H1 (cell line): Measurements from ENCODE around the gene PEX16. TPM values are rescaled to one million over a fixed set of nuclear protein-coding genes. Genes with fewer than 3 reads are reported as not detected.

Experiments used
- CTCF ChIA-PET: fragments of 300-600 bp; sonication (Branson Sonifier 250); formaldehyde crosslinking; loops from one replicate; lab custom pipeline; 2021; ENCODE audit not compliant: partially characterized antibody; lab: Charles Lee
- POLR2A ChIA-PET: fragments of 300-600 bp; sonication (Branson Sonifier 250); formaldehyde crosslinking; loops from one replicate; lab custom pipeline; 2021; ENCODE audit warnings: inconsistent platforms; ENCODE audit not compliant: partially characterized antibody; lab: Charles Lee
- DNase-seq, 2 experiments: peaks; one replicate each; pipeline versions ENCODE4 v3.0.0 to v3.0.0-alpha.2; 2010 to 2022; ENCODE audit warnings: low spot score in 2 of 2, low read depth in 1 of 2, mixed read lengths in 1 of 2
- FAIRE-seq: peaks from 2 replicates; lab custom pipeline; 2011; peaks lifted over from hg19 to GRCh38; lab: Jason Lieb, UNC
- H2AFZ ChIP-seq: 2 replicates; pipeline ENCODE4 v1.8.1; 2012; ENCODE audit warnings: low read length, inconsistent platforms
- H2AK5ac ChIP-seq: 2 replicates; pipeline ENCODE4 v1.6.1; 2013; ENCODE audit warnings: low read depth, low read length
- H2BK120ac ChIP-seq: replicated peaks from 2 replicates; pipeline ENCODE3; 2013; ENCODE audit warnings: low read depth, low read length, inconsistent platforms
- H2BK12ac ChIP-seq: 2 replicates; pipeline ENCODE4 v1.6.1; 2013; ENCODE audit warnings: low read depth, low read length
- H2BK15ac ChIP-seq: 2 replicates; pipeline ENCODE4 v1.6.1; 2013; ENCODE audit warnings: low read length
- H2BK20ac ChIP-seq: 2 replicates; pipeline ENCODE4 v1.6.1; 2013; ENCODE audit warnings: low read length
- H2BK5ac ChIP-seq: 2 replicates; pipeline ENCODE4 v1.6.1; 2013; ENCODE audit warnings: low read depth, low read length
- H3K14ac ChIP-seq: 2 replicates; pipeline ENCODE4 v1.6.1; 2013; ENCODE audit warnings: inconsistent platforms; ENCODE audit not compliant: insufficient read length
- H3K18ac ChIP-seq: 2 replicates; pipeline ENCODE4 v1.6.1; 2013; ENCODE audit warnings: low read length; ENCODE audit errors: extremely low read depth
- H3K23ac ChIP-seq: 2 replicates; pipeline ENCODE4 v1.6.1; 2013; ENCODE audit warnings: inconsistent platforms; ENCODE audit not compliant: insufficient read length
- H3K23me2 ChIP-seq: 2 replicates; pipeline ENCODE4 v1.6.1; 2013; ENCODE audit warnings: low read depth, low read length
- H3K27ac ChIP-seq: 2 replicates; pipeline ENCODE4 v1.6.1; 2011; ENCODE audit warnings: low read depth, low read length, inconsistent platforms
- H3K27me3 ChIP-seq, 4 experiments: replicated peaks in 1 of 4; 1 replicate in 1 of 4; 2 replicates in 3 of 4; pipeline versions ENCODE4 v1.6.1 to v1.8.1; 2011 to 2013; ENCODE audit warnings: low read length in 3 of 4, mild to moderate bottlenecking in 3 of 4, inconsistent platforms in 2 of 4, mixed read lengths in 2 of 4, moderate library complexity in 1 of 4; ENCODE audit not compliant: control insufficient read depth in 3 of 4, insufficient read depth in 3 of 4; ENCODE audit errors: extremely low read depth in 1 of 4
- H3K36me3 ChIP-seq, 4 experiments: 2 replicates each; pipeline versions ENCODE4 v1.6.1 to v1.8.1; 2011 to 2013; ENCODE audit warnings: mild to moderate bottlenecking in 4 of 4, low read length in 3 of 4, moderate library complexity in 2 of 4, control low read depth in 1 of 4, inconsistent platforms in 1 of 4; ENCODE audit not compliant: insufficient read depth in 4 of 4, control insufficient read depth in 2 of 4
- H3K4ac ChIP-seq: replicated peaks from 2 replicates; pipeline ENCODE3; 2013; ENCODE audit warnings: low read length, low read depth, mixed read lengths, inconsistent platforms; ENCODE audit not compliant: insufficient read length
- H3K4me1 ChIP-seq, 4 experiments: replicated peaks in 1 of 4; 1 replicate in 1 of 4; 2 replicates in 3 of 4; pipeline versions ENCODE4 v1.6.1 to v1.8.1; 2011 to 2013; ENCODE audit warnings: low read length in 3 of 4, inconsistent platforms in 2 of 4, mixed read lengths in 1 of 4; ENCODE audit not compliant: insufficient read depth in 4 of 4, control insufficient read depth in 3 of 4
- H3K4me2 ChIP-seq, 2 experiments: 2 replicates each; pipeline versions ENCODE4 v1.6.1 to v1.8.1; 2011 to 2013; ENCODE audit warnings: low read depth in 2 of 2, low read length in 2 of 2, control low read depth in 1 of 2, inconsistent platforms in 1 of 2, mild to moderate bottlenecking in 1 of 2; ENCODE audit not compliant: insufficient read depth in 1 of 2
- H3K4me3 ChIP-seq, 4 experiments: fragments of 200-600, 300-600 bp in 1 of 4; sonication (generic), shearing (Covaris generic), sonication (Bioruptor Twin) in 1 of 4; 2 replicates each; pipeline versions ENCODE4 v1.5.1 to v1.8.1; 2011 to 2016; ENCODE audit warnings: low read length in 4 of 4, low read depth in 3 of 4, control low read depth in 2 of 4, inconsistent platforms in 2 of 4, mild to moderate bottlenecking in 2 of 4, mixed read lengths in 1 of 4, moderate library complexity in 1 of 4; ENCODE audit not compliant: insufficient read depth in 2 of 4; ENCODE audit errors: extremely low read depth in 1 of 4
- H3K56ac ChIP-seq: replicated peaks from 2 replicates; pipeline ENCODE3; 2013; ENCODE audit warnings: low read depth, mild to moderate bottlenecking, mixed read lengths, low read length, inconsistent platforms; ENCODE audit not compliant: insufficient read length
- H3K79me1 ChIP-seq: 2 replicates; pipeline ENCODE4 v1.6.1; 2013; ENCODE audit warnings: low read depth, low read length, control low read depth
- H3K79me2 ChIP-seq, 2 experiments: 2 replicates each; pipeline versions ENCODE4 v1.6.1 to v1.8.1; 2012 to 2013; ENCODE audit warnings: low read length in 2 of 2, mild to moderate bottlenecking in 2 of 2, inconsistent platforms in 1 of 2; ENCODE audit not compliant: insufficient read depth in 2 of 2, control insufficient read depth in 1 of 2
- H3K9ac ChIP-seq, 4 experiments: replicated peaks in 1 of 4; 1 replicate in 1 of 4; 2 replicates in 3 of 4; pipeline versions ENCODE4 v1.6.1 to v1.8.1; 2011 to 2013; ENCODE audit warnings: low read depth in 3 of 4, low read length in 3 of 4, control low read depth in 2 of 4, mild to moderate bottlenecking in 2 of 4, moderate library complexity in 2 of 4, inconsistent platforms in 1 of 4; ENCODE audit errors: extremely low read depth in 1 of 4
- H3K9me3 ChIP-seq, 2 experiments: 2 replicates each; pipeline versions ENCODE4 v1.6.1 to v1.8.1; 2012 to 2013; ENCODE audit warnings: mild to moderate bottlenecking in 2 of 2, moderate library complexity in 2 of 2, control low read depth in 1 of 2, inconsistent platforms in 1 of 2, low read depth in 1 of 2, low read length in 1 of 2, mixed read lengths in 1 of 2; ENCODE audit not compliant: insufficient read depth in 2 of 2
- H4K20me1 ChIP-seq, 2 experiments: replicated peaks in 1 of 2; 2 replicates each; pipeline versions ENCODE3 to v1.8.1; 2011 to 2013; ENCODE audit warnings: inconsistent platforms in 2 of 2, low read length in 2 of 2, mild to moderate bottlenecking in 1 of 2; ENCODE audit not compliant: insufficient read depth in 2 of 2, control insufficient read depth in 1 of 2
- H4K5ac ChIP-seq: 2 replicates; pipeline ENCODE4 v1.6.1; 2013; ENCODE audit warnings: low read length, low read depth, mixed read lengths, inconsistent platforms; ENCODE audit not compliant: insufficient read length
- H4K8ac ChIP-seq: 2 replicates; pipeline ENCODE4 v1.8.0; 2013; ENCODE audit warnings: mild to moderate bottlenecking, moderate library complexity, low read length, inconsistent platforms; ENCODE audit not compliant: insufficient read depth; ENCODE audit errors: extremely low read depth
- H4K91ac ChIP-seq: replicated peaks from 2 replicates; pipeline ENCODE3; 2013; ENCODE audit warnings: low read length, mixed read lengths, inconsistent platforms; ENCODE audit not compliant: insufficient read length
- CBX8 ChIP-seq: fragments of 300-800, 300-1000 bp; sonication (generic); IDR thresholded peaks from 2 replicates; pipeline ENCODE4 v1.7.1; 2016; ENCODE audit warnings: low read depth, low read length, borderline replicate concordance
- TEAD4 ChIP-seq: IDR thresholded peaks from 2 replicates; pipeline ENCODE4 v1.6.1; 2012; ENCODE audit warnings: low read depth, low read length, inconsistent platforms, mixed read lengths
- WGBS, 2 experiments: shearing (Covaris generic) in 1 of 2; methylation state at CpG; one replicate each; pipeline versions ENCODE4 v1.1.6 to v1.1.7; 2013 to 2015; ENCODE audit warnings: low lambda C conversion rate in 2 of 2, mixed read lengths in 2 of 2, inconsistent platforms in 1 of 2, low coverage in 1 of 2, missing lambda C conversion rate in 1 of 2; ENCODE audit not compliant: insufficient replicate concordance in 2 of 2, insufficient coverage in 1 of 2, insufficient read length in 1 of 2; ENCODE audit errors: extremely low coverage in 1 of 2, missing lambda C conversion rate in 1 of 2; 5-methylcytosine and 5-hydroxymethylcytosine counted together
- polyA plus RNA-seq, 7 experiments: library from polyadenylated mRNA; depleted of rRNA in 3 of 7; stranded (reverse) in 5 of 7; unstranded in 2 of 7; fragments of >200 nt in 5 of 7; fragments of 200-250 nt in 2 of 7; gene quantifications; 1 replicate in 5 of 7; 2 replicates in 1 of 7; 4 replicates in 1 of 7; pipeline versions ENCODE4 v1.2.1 to v1.2.3, GENCODE V29; 2011 to 2013; ENCODE audit warnings: missing spikeins in 2 of 7, mixed read lengths in 2 of 7
- total RNA-seq: library from RNA; stranded (reverse); fragmentation: NEBNext Ultra II Directional; extraction: Animal tissue kit (Norgen Biotek cat#: 25700); gene quantifications from 2 replicates; pipeline ENCODE4 v1.2.1, GENCODE V29; 2021
- TF ChIP-seq, protein P1 (sequence below): IDR thresholded peaks from 2 replicates; pipeline ENCODE4 v1.6.1; 2011; ENCODE audit warnings: low read depth, mild to moderate bottlenecking, low read length; ENCODE audit not compliant: insufficient read depth
- TF ChIP-seq, protein P2 (sequence below), 3 experiments: IDR thresholded peaks; 1 replicate in 2 of 3; 2 replicates in 1 of 3; pipeline versions ENCODE4 v1.5.1 to v1.6.1; 2011; ENCODE audit warnings: low read length in 3 of 3, mild to moderate bottlenecking in 3 of 3, inconsistent platforms in 2 of 3, low read depth in 1 of 3, moderate library complexity in 1 of 3; ENCODE audit not compliant: insufficient read depth in 1 of 3; ENCODE audit errors: control extremely low read depth in 1 of 3

The PEX16 gene
- total and polyA plus RNA-seq, 2 of the 8 experiments (the other 6 are each of a cell fraction or from before 2014, with no cell fraction given), result 29.2 to 36.0 TPM

DNA sequence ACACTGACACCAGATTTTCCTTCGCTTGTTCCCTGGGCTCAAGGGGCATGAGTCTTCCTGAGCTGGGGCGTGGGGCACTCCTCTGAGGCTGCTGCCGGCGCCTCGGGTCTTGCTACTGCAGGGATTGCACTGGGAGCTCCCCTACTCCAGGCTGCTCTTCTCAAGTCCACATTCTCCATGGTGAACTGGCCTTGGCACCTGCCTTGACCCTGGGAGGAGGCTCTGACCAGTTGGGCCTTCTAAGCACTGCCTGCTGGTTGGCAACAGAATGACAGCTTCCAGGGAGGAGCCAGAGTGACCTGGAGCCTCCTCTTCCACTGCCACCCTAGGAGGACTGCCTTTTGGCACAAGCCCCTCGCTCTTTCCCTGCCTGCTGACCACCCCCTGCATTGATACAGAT lies 20.1 kb downstream of the PEX16 start:
- no peak overlapping the region for H3K56ac ChIP-seq
- H4K91ac ChIP-seq, result no peak overlapping the region
- no peak overlapping the region for H3K18ac ChIP-seq
- no peak overlapping the region for H3K14ac ChIP-seq
- FAIRE-seq (no peak), DNase-seq (no peak)
- WGBS, 2 experiments, result 91% methylated on average over 6 of the region's 6 CpGs; no CpG with 5 or more reads in 1 of the 2 experiments
- no peak overlapping the region for H3K27ac ChIP-seq
- no peak overlapping the region for H4K5ac ChIP-seq
- H4K20me1 ChIP-seq, result peaks cover 10 to 17% of the 10 kb centered on the region in 2 experiments
- peaks cover 0 to 30% (median 22%) of the 10 kb centered on the region in 4 experiments; a peak in 6 of 7 replicates for H3K4me1 ChIP-seq
- H3K23ac ChIP-seq, result no peak overlapping the region
- no peak overlapping the region for H2BK120ac ChIP-seq
- peaks cover 2% of the 10 kb centered on the region for H3K79me1 ChIP-seq
- H2BK15ac ChIP-seq, result no peak overlapping the region
- H4K8ac ChIP-seq, result no peak overlapping the region
- ChIA-PET CTCF (interaction anchor here (0.8 to 7.7 kb wide), 10 partner anchors 11 to 470 kb away, joined by 3 to 69 read pairs (median 4); no protein-coding TSS in a partner anchor), POLR2A (interaction anchor here (0.5 to 3.8 kb wide), 6 partner anchors 11 to 151 kb away, joined by 4 to 21 read pairs (median 8); partner anchors contain the start of gene LARGE2)
- H2AK5ac ChIP-seq, result no peak overlapping the region
- H3K23me2 ChIP-seq, result peaks cover 8% of the 10 kb centered on the region
- H3K4me2 ChIP-seq, result no peak overlapping the region
- H3K4me3 ChIP-seq, result no peak overlapping the region
- H2BK12ac ChIP-seq, result no peak overlapping the region
- H3K36me3 ChIP-seq, result peaks cover 0 to 4% (median under 1%) of the 10 kb centered on the region in 4 experiments; a peak in 2 of 8 replicates
- no peak for TF ChIP-seq CBX8
- no peak for TF ChIP-seq TEAD4
- TF ChIP-seq, protein P1, sequence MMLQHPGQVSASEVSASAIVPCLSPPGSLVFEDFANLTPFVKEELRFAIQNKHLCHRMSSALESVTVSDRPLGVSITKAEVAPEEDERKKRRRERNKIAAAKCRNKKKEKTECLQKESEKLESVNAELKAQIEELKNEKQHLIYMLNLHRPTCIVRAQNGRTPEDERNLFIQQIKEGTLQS, result no peak
- TF ChIP-seq, protein P2, sequence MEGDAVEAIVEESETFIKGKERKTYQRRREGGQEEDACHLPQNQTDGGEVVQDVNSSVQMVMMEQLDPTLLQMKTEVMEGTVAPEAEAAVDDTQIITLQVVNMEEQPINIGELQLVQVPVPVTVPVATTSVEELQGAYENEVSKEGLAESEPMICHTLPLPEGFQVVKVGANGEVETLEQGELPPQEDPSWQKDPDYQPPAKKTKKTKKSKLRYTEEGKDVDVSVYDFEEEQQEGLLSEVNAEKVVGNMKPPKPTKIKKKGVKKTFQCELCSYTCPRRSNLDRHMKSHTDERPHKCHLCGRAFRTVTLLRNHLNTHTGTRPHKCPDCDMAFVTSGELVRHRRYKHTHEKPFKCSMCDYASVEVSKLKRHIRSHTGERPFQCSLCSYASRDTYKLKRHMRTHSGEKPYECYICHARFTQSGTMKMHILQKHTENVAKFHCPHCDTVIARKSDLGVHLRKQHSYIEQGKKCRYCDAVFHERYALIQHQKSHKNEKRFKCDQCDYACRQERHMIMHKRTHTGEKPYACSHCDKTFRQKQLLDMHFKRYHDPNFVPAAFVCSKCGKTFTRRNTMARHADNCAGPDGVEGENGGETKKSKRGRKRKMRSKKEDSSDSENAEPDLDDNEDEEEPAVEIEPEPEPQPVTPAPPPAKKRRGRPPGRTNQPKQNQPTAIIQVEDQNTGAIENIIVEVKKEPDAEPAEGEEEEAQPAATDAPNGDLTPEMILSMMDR (IDR thresholded peaks at IDR 0.05; ENCODE audit: control extremely low read depth in 1 of 3, insufficient read depth in 1 of 3, low read depth in 1 of 3, low read length in 3 of 3), result peak in 1 of 3 experiments; percentile 4; a peak in 1 of 4 replicates
- H2AFZ ChIP-seq, result no peak overlapping the region
- H3K9ac ChIP-seq, result no peak overlapping the region
- no peaks in the 10 kb centered on the region for H3K79me2 ChIP-seq
- no peak overlapping the region for H2BK5ac ChIP-seq
- no peak overlapping the region for H2BK20ac ChIP-seq
- H3K9me3 ChIP-seq, result no peaks in the 10 kb centered on the region
- H3K4ac ChIP-seq, result no peak overlapping the region
- H3K27me3 ChIP-seq, result peaks cover 0 to 5% (median 2%) of the 10 kb centered on the region in 4 experiments; a peak in 1 of 7 replicates
